Measurements from ENCODE around the gene MYCT1.
"Not testable (repeated sequence)": the region's sequence is repeated elsewhere in the genome, so short reads cannot be mapped to it uniquely, and the experiment has no call there.

The MYCT1 gene

GRCh38 chr6:152697634-152698033, at the start of gene MYCT1:
MYCT1 (plus strand) TSS chr6:152697897; CDS start chr6:152697903, 6 bp downstream.
- DNase-seq: no peak

- DNase-seq: no peak
Measured at GRCh38 chr6:152648105-152648504, 49.6 kb upstream of the MYCT1 start.

GRCh38 chr6:152651986-152652385, 45.7 kb upstream of the MYCT1 start:
- DNase-seq: no peak

- DNase-seq: no peak
Measured at GRCh38 chr6:152661776-152662175, 35.9 kb upstream of the MYCT1 start.

DNA sequence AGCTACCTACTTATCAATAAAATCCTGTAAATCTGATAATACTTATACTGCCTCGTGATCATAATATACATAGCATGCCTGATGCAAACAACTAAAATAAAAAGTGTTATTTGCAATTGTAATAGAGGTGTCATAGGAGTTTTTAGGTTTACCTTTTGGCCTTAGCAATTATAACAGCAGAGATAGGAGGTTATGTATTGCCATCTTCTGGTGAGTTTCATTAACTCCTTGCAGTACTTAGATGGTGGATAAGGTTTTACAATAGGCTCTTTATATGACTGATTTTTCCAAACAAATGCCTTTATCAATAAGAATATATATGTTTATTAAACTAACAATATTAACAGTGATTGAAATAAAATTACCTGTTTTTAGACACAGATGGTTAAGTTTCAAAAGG, 27.8 kb upstream of the MYCT1 start:
- DNase-seq: no peak

DNA sequence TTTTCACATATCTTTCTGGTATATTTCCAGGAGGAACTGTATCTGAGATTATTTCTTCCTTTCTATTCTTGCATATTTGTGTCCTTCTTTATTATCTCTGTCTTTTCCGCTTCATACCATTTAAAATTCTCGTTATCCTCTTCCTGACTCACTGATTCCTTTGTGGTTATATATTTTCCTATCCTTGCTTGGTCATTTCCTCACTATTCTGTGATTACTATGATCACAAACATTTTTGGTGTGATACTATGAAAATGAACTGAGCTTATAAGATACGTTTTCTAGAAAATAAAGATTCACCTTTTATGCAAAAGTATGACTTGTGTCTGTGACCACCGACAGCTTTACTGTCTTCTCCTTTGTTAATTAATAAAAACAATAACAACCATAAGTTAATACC, 26.5 kb upstream of the MYCT1 start:
- no peak for DNase-seq

DNA sequence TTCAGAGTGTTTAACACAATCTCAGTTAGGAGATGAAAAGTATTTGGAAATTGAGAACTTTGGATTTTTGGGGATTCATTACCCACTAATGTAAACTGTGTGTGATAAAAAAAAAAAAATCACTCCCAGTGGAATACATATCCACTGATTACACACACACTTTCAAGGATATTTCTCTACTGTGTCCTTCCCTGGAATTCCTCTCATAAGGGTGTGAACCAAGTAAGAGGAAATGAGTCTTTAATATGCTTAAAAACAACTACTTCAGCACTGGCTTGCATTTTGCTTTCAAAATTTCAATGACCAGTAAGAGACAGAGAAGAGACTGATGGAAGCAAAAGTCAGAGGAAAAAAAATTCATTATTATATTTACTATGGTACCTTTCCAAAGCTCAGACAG, 24.5 kb upstream of the MYCT1 start:
- DNase-seq: no peak

DNA sequence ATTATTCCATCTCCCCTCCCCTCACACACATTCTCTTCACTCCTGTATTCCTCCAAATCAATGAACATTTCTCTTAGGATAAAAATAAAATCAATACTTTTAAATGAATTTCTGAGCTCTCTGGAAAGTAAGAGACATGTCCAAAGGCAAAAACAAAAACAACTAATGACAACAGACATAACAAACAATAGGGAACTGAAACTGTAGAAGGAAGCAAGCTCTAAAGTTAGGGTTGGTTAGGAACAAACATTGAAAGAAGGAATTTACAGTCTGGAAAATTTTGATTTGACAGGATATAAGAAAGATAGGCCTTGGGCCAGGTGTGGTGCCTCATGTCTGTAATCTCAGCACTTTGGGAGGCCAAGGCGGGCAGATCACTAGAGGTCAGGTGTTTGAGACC, 17.5 kb upstream of the MYCT1 start:
- no peak for DNase-seq

- no peak for DNase-seq
Measured at GRCh38 chr6:152680879-152681517, 16.7 kb upstream of the MYCT1 start.

DNA sequence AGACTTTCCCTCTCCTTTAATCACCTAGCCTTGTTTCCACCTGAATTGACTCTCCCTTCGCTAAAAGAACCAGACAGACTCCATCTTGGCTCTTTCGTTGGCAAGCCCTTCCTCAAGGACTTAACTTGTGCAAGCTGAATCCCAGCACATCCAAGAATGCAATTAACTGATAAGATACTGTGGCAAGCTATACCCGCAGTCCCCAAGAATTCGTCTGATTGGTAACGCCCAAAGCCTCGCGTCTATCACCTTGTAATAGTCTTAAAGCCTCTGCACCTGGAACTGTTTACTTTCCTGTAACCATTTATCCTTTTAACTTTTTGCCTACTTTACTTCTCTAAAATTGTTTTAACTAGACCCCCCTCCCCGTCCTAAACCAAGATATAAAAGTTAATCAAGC, 15.6 kb upstream of the MYCT1 start:
- no peak for DNase-seq

DNA sequence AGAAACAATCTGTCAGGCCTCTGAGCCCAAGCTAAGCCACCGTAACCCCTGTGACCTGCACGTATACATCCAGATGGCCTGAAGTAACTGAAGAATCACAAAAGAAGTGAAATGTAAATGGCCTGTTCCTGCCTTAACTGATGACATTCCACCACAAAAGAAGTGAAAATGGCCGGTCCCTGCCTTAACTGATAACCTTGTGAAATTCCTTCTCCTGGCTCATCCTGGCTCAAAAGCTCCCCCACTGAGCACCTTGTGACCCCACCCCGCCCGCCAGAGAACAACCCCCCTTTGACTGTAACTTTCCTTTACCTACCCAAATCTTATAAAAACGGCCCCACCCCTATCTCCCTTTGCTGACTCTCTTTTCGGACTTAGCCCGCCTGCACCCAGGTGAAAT, 14.8 kb upstream of the MYCT1 start:
- DNase-seq: not testable (repeated sequence)

DNA sequence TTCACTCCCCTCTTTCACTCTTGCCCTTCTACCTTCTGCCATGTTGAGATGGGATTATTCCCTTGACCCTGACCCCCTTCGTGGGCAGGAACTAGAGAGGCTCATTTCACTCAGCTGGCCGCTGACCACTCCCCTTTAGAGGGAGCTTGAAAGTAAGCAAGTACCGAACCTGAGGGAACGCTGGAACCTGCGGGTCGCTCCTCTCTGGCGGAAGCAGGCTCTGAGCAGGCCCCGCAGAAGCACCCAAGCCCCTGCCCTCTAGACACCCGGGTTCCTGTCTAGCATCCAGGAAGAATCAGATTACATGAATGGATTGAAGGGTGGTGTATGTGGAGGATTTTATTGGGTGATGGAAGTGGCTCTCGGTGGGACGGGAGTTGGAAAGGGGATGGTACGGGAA, 11.9 kb upstream of the MYCT1 start:
- no peak for DNase-seq

GRCh38 chr6:152695372-152696045, 2.2 kb upstream of the MYCT1 start:
- DNase-seq: no peak

DNA sequence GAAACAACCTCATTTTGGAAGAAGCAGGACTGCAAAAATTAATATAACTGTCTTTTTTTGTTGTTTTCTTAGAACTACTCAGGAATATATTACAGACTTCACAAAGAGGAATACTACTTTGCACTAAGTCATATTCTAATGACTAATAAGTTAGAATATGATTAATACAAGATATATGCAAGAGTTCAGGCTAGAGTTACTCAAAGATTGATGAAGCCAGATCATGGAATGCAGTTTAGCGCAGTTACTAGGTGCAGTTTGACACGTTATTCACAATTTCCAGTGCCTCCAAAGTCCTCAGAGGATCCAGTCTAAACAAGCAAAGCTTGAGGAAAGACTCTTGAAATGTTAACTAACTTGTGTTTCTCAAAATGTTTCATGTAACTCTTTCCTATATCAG, 1.2 kb upstream of the MYCT1 start:
- no peak for DNase-seq

GRCh38 chr6:152698692-152699091, 995 bp downstream of the MYCT1 start:
- DNase-seq: no peak

DNA sequence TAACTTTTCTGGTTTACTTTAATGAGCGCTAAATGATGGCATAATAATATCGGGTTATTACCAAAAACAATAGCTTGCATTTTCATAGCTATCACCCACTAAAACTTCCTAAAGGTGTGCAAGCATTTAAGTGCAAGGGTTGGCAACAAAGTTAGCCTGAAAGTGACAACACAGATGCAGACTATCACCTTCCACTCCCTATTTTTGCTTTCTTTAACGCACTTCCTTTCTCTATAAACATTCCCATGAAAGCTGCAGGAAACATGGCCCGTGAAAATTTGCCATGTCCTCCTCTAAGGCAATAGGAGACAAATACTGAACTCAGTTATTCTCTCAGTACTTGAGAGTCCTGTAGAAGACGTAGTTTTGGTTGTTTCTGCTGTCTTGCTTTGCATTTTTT, 2.7 kb downstream of the MYCT1 start:
- no peak for DNase-seq

DNA sequence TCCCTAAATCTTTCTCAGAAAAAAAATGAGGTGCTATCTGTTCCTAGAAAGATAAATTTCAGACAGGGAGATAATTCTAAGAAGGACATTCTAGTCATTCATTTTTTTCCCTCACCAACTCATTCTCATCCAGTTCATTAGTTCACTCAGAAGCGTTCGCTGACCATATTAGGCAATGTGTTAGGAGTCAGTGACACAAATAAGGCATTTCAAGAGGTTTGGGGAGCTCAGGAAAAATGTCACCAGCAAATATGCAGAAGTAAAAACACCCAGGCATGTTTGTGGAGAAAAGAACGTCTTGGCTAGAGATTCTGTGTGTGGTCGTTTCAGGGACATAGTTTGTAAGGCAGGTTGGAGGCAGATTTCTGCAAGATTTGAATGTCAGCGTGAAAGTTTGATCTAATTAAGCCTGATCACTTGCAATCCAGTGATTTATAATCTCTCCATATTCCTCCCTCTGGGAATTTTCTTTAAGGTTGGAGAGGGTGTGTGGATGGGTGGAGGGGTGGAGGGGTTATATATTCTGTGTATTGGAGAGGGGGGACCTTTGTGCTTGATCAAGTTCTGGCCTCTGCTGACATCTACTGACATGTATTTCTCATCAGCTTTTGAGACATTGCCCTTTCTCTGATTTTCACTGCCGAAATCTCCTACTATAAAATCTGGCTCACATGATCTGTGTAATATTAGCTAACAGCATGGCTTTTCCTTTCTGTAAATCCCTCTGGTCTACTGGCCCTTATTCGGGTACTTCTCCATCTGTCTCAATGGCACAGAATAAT, 3.6 kb downstream of the MYCT1 start:
- no peak for DNase-seq

GRCh38 chr6:152701863-152702401, 4.2 kb downstream of the MYCT1 start:
- no peak for DNase-seq

GRCh38 chr6:152703750-152704149, 6.1 kb downstream of the MYCT1 start:
- DNase-seq: not testable (repeated sequence)

DNA sequence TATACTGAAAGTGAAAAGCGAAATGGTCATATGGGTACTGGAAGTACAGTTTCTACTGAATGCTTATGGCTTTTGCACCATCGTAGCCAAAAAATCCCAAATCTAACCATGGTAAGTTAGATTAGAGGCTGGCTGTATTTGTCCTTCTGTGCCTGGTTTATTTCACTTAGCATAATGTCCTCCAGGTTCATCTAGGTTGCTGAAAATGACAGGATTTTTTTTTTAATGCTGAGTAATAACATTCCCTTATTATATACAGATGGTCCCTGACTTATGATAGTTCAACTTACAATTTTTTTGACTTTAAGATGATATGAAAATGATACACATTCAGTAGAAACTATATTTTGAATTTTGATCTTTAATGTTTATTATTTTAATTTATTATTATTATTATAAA, 7.6 kb downstream of the MYCT1 start:
- no peak for DNase-seq

GRCh38 chr6:152716322-152716721, 18.6 kb downstream of the MYCT1 start:
- DNase-seq: no peak

DNA sequence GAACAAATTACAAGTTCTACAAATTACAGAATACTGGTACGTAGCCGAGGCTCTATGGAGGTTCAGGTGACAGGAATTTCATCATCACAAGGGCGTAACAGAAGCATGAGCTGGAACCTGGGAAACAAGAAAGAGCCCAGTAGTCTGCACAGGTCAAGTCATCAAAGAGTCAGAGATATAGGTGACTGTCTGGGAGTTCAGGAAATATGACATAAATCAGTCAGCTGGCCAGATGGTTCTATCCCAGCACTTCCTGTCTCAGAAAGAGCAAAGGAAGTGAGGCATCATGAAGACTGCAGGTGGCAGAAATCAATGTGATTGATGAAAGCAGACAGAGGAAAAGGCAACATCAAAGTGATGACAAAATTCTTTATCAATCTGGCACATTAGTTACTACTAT, 23.3 kb downstream of the MYCT1 start:
- DNase-seq: no peak

GRCh38 chr6:152721956-152722355, 24.3 kb downstream of the MYCT1 start:
- DNase-seq: no peak

GRCh38 chr6:152723398-152723797, 25.7 kb downstream of the MYCT1 start:
- DNase-seq: no peak
